Measurements from ENCODE around the gene NCAPD3. TPM values are rescaled to one million over a fixed set of nuclear protein-coding genes. Genes with fewer than 3 reads are reported as not detected.

Gene NCAPD3
- total and polyA plus RNA-seq, 2 experiments from 2014 or later = 13.3 to 16.3 TPM

GRCh38 chr11:134223121-134223520 lies 646 bp downstream of the NCAPD3 start:
- Histone ChIP-seq H3K9ac (peak overlapping the region; percentile 87), H3K36me3 (ENCODE audit: low read depth) (peaks cover 3% of the 10 kb centered on the region; the same call in 1 of the 2 replicates), H3F3A (ENCODE audit: insufficient read depth) (0 out of 2 replicates have a peak, but pooled peaks cover 4% of the 10 kb centered on the region), H3K79me2 (ENCODE audit: insufficient read depth) (peaks cover 74% of the 10 kb centered on the region), H3K4me2 (ENCODE audit: unreplicated experiment) (peak overlapping the region; percentile 86), H3K4me3 (peak overlapping the region; percentile 93), H3K27me3 (replicated peaks; ENCODE audit: insufficient read depth) (no peaks in the 10 kb centered on the region), H4K20me1 (ENCODE audit: insufficient read depth) (peaks cover 6% of the 10 kb centered on the region; the same call in 1 of the 2 replicates), H3K9me2 (ENCODE audit: insufficient read depth) (no peaks in the 10 kb centered on the region), H3K4me1 (ENCODE audit: insufficient read depth) (peaks cover 22% of the 10 kb centered on the region; the same call in 1 of the 2 replicates), H2AFZ (peak overlapping the region; percentile 99), H3K27ac (no peak overlapping the region), H3K9me3 (ENCODE audit: low read depth) (no peaks in the 10 kb centered on the region)
- DNase-seq = peak; percentile 30
- in situ Hi-C loops (cut with MboI) = no loop called here
- WGBS, 2 experiments (ENCODE audit: low coverage in 1 of 2, low lambda C conversion rate in 2 of 2, missing lambda C conversion rate in 2 of 2) = 8 to 15% methylated on average over 5 of the region's 5 CpGs
- TF ChIP-seq EZH2 (IDR thresholded peaks at IDR 0.05; ENCODE audit: insufficient read depth, poor library complexity, severe bottlenecking) = no peak
- TF ChIP-seq EZH2phosphoT487 (IDR thresholded peaks at IDR 0.05; ENCODE audit: insufficient read depth, low read depth) = no peak

- in situ Hi-C loops (cut with MboI) = no loop called here
- H3F3A ChIP-seq (ENCODE audit: insufficient read depth) = no peaks in the 10 kb centered on the region
- H2AFZ ChIP-seq = no peak overlapping the region
- H3K9me3 ChIP-seq (ENCODE audit: low read depth) = no peaks in the 10 kb centered on the region
- H3K9me2 ChIP-seq (ENCODE audit: insufficient read depth) = no peaks in the 10 kb centered on the region
- peaks cover 62% of the 10 kb centered on the region for H3K79me2 ChIP-seq (ENCODE audit: insufficient read depth)
- TF ChIP-seq EZH2phosphoT487 (IDR thresholded peaks at IDR 0.05; ENCODE audit: insufficient read depth, low read depth) (no peak), EZH2 (IDR thresholded peaks at IDR 0.05; ENCODE audit: insufficient read depth, poor library complexity, severe bottlenecking) (no peak)
- no peak overlapping the region for H3K27ac ChIP-seq
- H3K4me3 ChIP-seq = no peak overlapping the region
- no peaks in the 10 kb centered on the region for H4K20me1 ChIP-seq (ENCODE audit: insufficient read depth)
- 97 to 98% methylated on average over 3 of the region's 3 CpGs for WGBS, 2 experiments (ENCODE audit: low coverage in 1 of 2, low lambda C conversion rate in 2 of 2, missing lambda C conversion rate in 2 of 2)
- H3K4me1 ChIP-seq (ENCODE audit: insufficient read depth) = no peaks in the 10 kb centered on the region
- H3K4me2 ChIP-seq (ENCODE audit: unreplicated experiment) = no peak overlapping the region
- DNase-seq = no peak
- H3K27me3 ChIP-seq (replicated peaks; ENCODE audit: insufficient read depth) = no peaks in the 10 kb centered on the region
- no peak overlapping the region for H3K9ac ChIP-seq
- peaks cover 14% of the 10 kb centered on the region; the same call in 1 of the 2 replicates for H3K36me3 ChIP-seq (ENCODE audit: low read depth)
These were observed 7.0 kb downstream of the NCAPD3 start for GRCh38 chr11:134216816-134217215.

DNA sequence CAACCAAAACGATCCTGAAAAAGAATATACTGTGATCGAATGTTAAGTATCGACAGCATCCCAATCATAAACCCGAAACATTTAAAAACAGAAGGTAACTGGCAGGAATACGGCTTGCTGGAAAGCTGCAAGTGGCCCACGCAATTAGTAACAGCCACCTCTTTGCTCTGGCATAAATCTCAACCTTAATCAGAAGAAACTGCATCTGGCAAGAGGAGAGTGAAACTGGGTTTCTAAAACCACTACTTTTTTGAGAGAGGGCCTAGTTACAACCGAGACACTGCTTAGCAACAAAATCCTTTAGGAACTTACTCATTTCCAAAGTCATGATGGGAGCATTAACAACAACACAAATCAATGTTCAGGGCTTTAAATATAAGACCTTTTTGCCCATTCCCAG lies 7.9 kb downstream of the NCAPD3 start:
- Histone ChIP-seq H3K36me3 (ENCODE audit: low read depth) (peaks cover 14% of the 10 kb centered on the region; the same call in 1 of the 2 replicates), H3F3A (ENCODE audit: insufficient read depth) (no peaks in the 10 kb centered on the region), H3K4me2 (ENCODE audit: unreplicated experiment) (no peak overlapping the region), H3K79me2 (ENCODE audit: insufficient read depth) (peaks cover 59% of the 10 kb centered on the region), H3K4me1 (ENCODE audit: insufficient read depth) (no peaks in the 10 kb centered on the region), H3K9me3 (ENCODE audit: low read depth) (no peaks in the 10 kb centered on the region), H3K27me3 (replicated peaks; ENCODE audit: insufficient read depth) (no peaks in the 10 kb centered on the region), H3K9me2 (ENCODE audit: insufficient read depth) (no peaks in the 10 kb centered on the region), H2AFZ (no peak overlapping the region), H4K20me1 (ENCODE audit: insufficient read depth) (no peaks in the 10 kb centered on the region), H3K9ac (no peak overlapping the region), H3K4me3 (no peak overlapping the region), H3K27ac (no peak overlapping the region)
- DNase-seq = no peak
- WGBS, 2 experiments (ENCODE audit: low coverage in 1 of 2, low lambda C conversion rate in 2 of 2, missing lambda C conversion rate in 2 of 2) = 82 to 88% methylated on average over 7 of the region's 7 CpGs
- in situ Hi-C loops (cut with MboI) = no loop called here
- TF ChIP-seq EZH2 (IDR thresholded peaks at IDR 0.05; ENCODE audit: insufficient read depth, poor library complexity, severe bottlenecking) (no peak), EZH2phosphoT487 (IDR thresholded peaks at IDR 0.05; ENCODE audit: insufficient read depth, low read depth) (no peak)

- Histone ChIP-seq H3K36me3 (ENCODE audit: low read depth) (peaks cover 20% of the 10 kb centered on the region), H4K20me1 (ENCODE audit: insufficient read depth) (no peaks in the 10 kb centered on the region), H3K27ac (no peak overlapping the region), H3K4me3 (no peak overlapping the region), H3K9ac (no peak overlapping the region), H3K27me3 (replicated peaks; ENCODE audit: insufficient read depth) (no peaks in the 10 kb centered on the region), H3K9me2 (ENCODE audit: insufficient read depth) (no peaks in the 10 kb centered on the region), H2AFZ (no peak overlapping the region), H3F3A (ENCODE audit: insufficient read depth) (no peaks in the 10 kb centered on the region), H3K4me2 (ENCODE audit: unreplicated experiment) (no peak overlapping the region), H3K79me2 (ENCODE audit: insufficient read depth) (peaks cover 16% of the 10 kb centered on the region; the same call in 1 of the 2 replicates), H3K9me3 (ENCODE audit: low read depth) (no peaks in the 10 kb centered on the region), H3K4me1 (ENCODE audit: insufficient read depth) (no peaks in the 10 kb centered on the region)
- no peak for TF ChIP-seq EZH2 (IDR thresholded peaks at IDR 0.05; ENCODE audit: insufficient read depth, poor library complexity, severe bottlenecking)
- no peak for TF ChIP-seq EZH2phosphoT487 (IDR thresholded peaks at IDR 0.05; ENCODE audit: insufficient read depth, low read depth)
- in situ Hi-C loops (cut with MboI) = no loop called here
- WGBS, 2 experiments (ENCODE audit: low coverage in 1 of 2, low lambda C conversion rate in 2 of 2, missing lambda C conversion rate in 2 of 2) = 85 to 92% methylated on average over 16 of the region's 16 CpGs
- DNase-seq = peak; percentile 51
These were observed 16.1 kb downstream of the NCAPD3 start for GRCh38 chr11:134207538-134208239.

All from GM23248 (cell line).